Measurements from ENCODE around the gene EXPH5.

Gene EXPH5

DNA sequence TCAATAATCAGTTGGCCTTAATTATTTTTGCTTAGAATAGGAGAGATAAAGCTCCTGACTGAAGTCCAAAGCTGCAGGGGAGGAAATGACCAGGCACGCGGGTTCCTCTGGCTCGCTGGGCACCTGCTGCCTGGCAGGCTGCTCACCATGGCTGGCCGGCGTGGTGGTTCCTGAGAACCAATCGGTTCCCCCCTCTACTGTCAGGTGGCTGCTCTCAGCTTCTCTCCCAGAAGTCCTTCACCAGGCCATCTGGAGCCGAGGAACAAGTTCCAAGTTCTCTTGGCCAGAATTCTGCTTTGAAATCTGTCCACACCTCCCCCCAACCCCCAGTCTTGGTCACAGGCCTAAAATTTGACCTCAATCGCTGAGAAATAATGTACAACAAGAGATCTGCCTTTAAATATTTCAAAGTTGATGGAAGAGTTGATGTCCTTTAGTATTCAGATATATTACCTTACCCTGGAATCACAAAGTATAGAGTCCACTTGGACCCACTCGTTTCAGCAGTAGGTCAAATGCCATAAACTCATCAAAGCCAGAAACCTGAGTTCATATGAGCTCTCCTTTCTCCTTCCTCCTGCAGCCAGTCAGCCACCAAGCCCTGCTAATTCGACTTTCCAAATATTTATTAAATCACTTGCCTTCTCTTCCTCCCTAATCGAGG, 25.2 kb downstream of the EXPH5 start:
- no peak for DNase-seq (ENCODE audit: low read depth)
- TF ChIP-seq, protein P1, sequence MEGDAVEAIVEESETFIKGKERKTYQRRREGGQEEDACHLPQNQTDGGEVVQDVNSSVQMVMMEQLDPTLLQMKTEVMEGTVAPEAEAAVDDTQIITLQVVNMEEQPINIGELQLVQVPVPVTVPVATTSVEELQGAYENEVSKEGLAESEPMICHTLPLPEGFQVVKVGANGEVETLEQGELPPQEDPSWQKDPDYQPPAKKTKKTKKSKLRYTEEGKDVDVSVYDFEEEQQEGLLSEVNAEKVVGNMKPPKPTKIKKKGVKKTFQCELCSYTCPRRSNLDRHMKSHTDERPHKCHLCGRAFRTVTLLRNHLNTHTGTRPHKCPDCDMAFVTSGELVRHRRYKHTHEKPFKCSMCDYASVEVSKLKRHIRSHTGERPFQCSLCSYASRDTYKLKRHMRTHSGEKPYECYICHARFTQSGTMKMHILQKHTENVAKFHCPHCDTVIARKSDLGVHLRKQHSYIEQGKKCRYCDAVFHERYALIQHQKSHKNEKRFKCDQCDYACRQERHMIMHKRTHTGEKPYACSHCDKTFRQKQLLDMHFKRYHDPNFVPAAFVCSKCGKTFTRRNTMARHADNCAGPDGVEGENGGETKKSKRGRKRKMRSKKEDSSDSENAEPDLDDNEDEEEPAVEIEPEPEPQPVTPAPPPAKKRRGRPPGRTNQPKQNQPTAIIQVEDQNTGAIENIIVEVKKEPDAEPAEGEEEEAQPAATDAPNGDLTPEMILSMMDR (IDR thresholded peaks at IDR 0.05; ENCODE audit: low read depth, low read length, missing control alignments), result no peak
- in situ Hi-C loops (cut with HindIII; ENCODE audit: low sequenced_read_pairs), result no loop called here
- no peak overlapping the region for H3K4me3 ChIP-seq (ENCODE audit: low read depth, low read length)

DNA sequence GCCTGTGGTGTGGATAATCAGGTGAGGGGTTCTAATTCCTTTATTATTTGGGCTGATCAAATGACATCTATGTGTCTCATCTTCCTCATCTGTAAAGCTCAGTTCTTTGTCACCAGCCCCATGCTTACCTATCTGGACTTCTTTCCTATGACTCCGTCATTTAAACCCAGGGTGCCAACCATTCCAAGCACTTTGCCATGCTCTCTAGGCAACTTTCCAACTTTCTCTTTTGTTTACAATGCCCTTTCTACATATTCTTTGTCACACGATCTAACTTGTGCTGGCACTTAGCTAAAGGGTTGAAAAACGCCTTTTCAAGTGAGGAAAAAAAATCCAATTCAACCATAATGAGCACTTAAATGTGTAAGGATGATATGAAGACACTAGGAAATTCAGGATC, 27.9 kb downstream of the EXPH5 start:
- TF ChIP-seq, protein P1 (IDR thresholded peaks at IDR 0.05; ENCODE audit: low read depth, low read length, missing control alignments), result no peak
- in situ Hi-C loops (cut with HindIII; ENCODE audit: low sequenced_read_pairs), result no loop called here
- DNase-seq (ENCODE audit: low read depth), result no peak
- H3K4me3 ChIP-seq (ENCODE audit: low read depth, low read length), result no peak overlapping the region

DNA sequence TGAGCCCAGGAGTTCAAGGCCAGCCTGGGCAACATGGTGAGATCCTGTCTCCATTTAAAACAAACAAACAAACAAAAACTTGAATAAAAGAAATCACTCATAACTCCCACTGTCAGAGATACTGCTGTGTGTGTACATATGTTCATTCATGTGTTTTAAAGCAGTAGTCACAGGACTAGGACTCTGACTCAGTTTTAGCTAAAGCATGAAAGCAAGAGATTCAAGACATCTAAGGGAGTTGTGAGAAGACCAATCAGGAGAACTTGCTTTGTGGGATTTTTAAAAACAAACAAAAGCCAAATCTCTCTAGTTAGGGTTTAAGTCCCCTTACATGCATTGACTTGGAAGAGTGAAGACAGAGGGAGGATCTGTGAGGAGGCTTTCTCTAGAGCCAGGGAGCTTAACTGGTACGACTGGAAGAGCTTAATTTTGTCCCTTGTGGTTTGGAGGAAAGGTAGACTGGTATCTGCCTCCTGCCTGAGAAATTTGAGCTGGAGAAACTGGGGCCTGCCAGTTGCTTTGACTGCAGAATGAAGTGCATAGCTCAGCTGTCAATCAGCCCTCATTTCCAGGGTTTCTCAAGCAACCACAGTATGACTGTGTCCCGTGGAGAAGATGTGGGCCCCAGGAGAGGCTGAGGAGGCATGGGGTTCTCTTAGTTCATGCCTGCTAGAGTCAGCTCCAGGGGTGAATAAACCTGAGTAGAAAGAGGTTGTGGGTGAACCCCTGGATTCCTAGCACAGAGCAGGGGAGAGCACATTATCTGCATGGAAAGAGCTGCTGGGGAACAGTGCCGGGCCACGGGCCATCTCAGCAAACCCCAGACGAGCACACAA, 30.6 kb downstream of the EXPH5 start:
- TF ChIP-seq, protein P1 (IDR thresholded peaks at IDR 0.05; ENCODE audit: low read depth, low read length, missing control alignments), result no peak
- no peak for DNase-seq (ENCODE audit: low read depth)
- in situ Hi-C loops (cut with HindIII; ENCODE audit: low sequenced_read_pairs), result no loop called here
- H3K4me3 ChIP-seq (ENCODE audit: low read depth, low read length), result no peak overlapping the region

DNA sequence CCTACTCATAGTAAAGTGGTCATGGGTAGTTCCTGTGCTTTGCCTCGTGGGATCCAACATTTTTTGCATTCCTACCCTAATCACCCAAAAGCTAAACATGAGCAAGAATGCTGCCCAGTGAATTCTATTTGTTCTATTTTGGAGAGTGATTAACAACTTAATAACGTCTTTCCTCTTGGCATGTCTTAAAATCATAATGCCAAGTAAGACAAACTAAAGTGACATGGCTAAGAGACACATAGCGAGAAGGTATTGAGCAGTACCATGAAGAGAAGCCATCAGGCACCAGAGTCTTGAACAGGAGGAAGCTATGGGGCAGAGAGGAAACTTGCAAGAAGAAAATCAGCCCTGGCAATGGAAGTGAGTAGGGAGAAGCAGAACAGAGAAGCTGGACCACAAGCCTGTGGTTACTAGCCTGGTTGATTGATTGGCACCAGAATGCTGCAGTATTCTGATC, 32.0 kb downstream of the EXPH5 start:
- DNase-seq (ENCODE audit: low read depth), result peak; percentile 29
- TF ChIP-seq, protein P1 (IDR thresholded peaks at IDR 0.05; ENCODE audit: low read depth, low read length, missing control alignments), result no peak
- no peak overlapping the region for H3K4me3 ChIP-seq (ENCODE audit: low read depth, low read length)
- in situ Hi-C loops (cut with HindIII; ENCODE audit: low sequenced_read_pairs), result no loop called here

DNA sequence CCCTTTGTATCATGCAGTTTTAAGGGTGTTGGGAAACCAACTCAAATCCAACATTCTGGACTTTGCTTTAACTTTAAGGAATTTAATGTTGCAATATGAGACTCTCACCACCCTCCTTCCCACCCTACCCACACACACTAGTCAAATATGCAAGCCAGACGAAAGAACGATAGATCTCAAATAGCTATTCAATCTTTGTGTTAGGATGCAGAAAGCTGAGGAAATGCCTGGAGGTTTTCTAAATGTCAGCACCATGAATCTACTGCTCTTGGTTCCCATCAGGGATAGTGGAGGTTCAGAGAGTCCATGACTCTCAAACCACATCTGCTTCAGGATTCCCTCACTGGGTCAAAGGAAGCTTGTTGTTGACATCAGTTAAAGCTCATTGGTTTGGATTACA, 33.7 kb downstream of the EXPH5 start:
- in situ Hi-C loops (cut with HindIII; ENCODE audit: low sequenced_read_pairs), result loop anchor here (5.0 kb wide), 1 partner anchor 32 kb away; the partner anchor contains the start of gene EXPH5
- H3K4me3 ChIP-seq (ENCODE audit: low read depth, low read length), result no peak overlapping the region
- TF ChIP-seq, protein P1 (IDR thresholded peaks at IDR 0.05; ENCODE audit: low read depth, low read length, missing control alignments), result no peak
- DNase-seq (ENCODE audit: low read depth), result peak; percentile 23

DNA sequence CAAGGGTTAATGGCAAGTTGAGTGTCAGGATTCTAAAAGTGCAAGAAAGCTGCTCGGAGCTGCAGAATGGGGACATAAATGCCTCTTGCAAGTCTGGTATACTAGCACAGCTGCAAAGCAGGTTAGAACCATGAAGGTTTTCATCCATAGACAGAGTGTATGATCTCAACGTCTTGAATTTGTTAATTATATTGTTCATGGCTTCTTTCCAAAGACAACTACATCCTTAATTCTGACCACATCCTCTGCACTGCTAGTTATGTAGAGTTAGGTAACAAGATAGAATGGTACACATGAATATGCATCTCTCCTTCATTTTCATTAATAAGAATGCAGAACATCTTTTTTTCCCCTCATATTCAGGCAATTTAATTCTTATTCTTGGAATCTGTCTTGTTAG, 34.2 kb downstream of the EXPH5 start:
- in situ Hi-C loops (cut with HindIII; ENCODE audit: low sequenced_read_pairs), result loop anchor here (5.0 kb wide), 1 partner anchor 33 kb away; the partner anchor contains the start of gene EXPH5
- TF ChIP-seq, protein P1 (IDR thresholded peaks at IDR 0.05; ENCODE audit: low read depth, low read length, missing control alignments), result no peak
- DNase-seq (ENCODE audit: low read depth), result peak; percentile 52
- H3K4me3 ChIP-seq (ENCODE audit: low read depth, low read length), result no peak overlapping the region

Measured in astrocyte of the cerebellum (primary cell).